ES-I3 (cell line): ENCODE data around the gene FNDC3A.
"Not testable (repeated sequence)": the region's sequence is repeated elsewhere in the genome, so short reads cannot be mapped to it uniquely, and the experiment has no call there.

Experiments used
- H3K36me3 ChIP-seq: 2 replicates; pipeline ENCODE4 v1.6.1; 2013; ENCODE audit warnings: mild to moderate bottlenecking, low read length, control low read depth, moderate library complexity; ENCODE audit not compliant: insufficient read depth
- H3K4me1 ChIP-seq: 2 replicates; pipeline ENCODE4 v1.6.1; 2013; ENCODE audit warnings: mild to moderate bottlenecking, control low read depth, low read length; ENCODE audit not compliant: insufficient read depth
- H3K9ac ChIP-seq: 2 replicates; pipeline ENCODE4 v1.6.1; 2013; ENCODE audit warnings: low read depth, mild to moderate bottlenecking, low read length, moderate library complexity
- H3K9me3 ChIP-seq: 2 replicates; pipeline ENCODE4 v1.6.1; 2013; ENCODE audit warnings: mild to moderate bottlenecking, low read length, moderate library complexity; ENCODE audit not compliant: control insufficient read depth, insufficient read depth

The FNDC3A gene

GRCh38 chr13:48994706-48995105 is 19.0 kb downstream of the FNDC3A start:
- peaks cover 7% of the 10 kb centered on the region; the same call in 1 of the 2 replicates for H3K9me3 ChIP-seq
- H3K36me3 ChIP-seq = no peaks in the 10 kb centered on the region
- no peaks in the 10 kb centered on the region for H3K4me1 ChIP-seq
- no peak overlapping the region for H3K9ac ChIP-seq

GRCh38 chr13:48998641-48999292 is 23.1 kb downstream of the FNDC3A start:
- Histone ChIP-seq H3K36me3 (no peaks in the 10 kb centered on the region), H3K4me1 (no peaks in the 10 kb centered on the region), H3K9ac (no peak overlapping the region), H3K9me3 (peaks cover 13% of the 10 kb centered on the region; the same call in 1 of the 2 replicates)

- no peaks in the 10 kb centered on the region for H3K36me3 ChIP-seq
Observed at GRCh38 chr13:49000247-49000646, 24.5 kb downstream of the FNDC3A start.

GRCh38 chr13:49018986-49019635 is 43.4 kb downstream of the FNDC3A start:
- not testable (repeated sequence) for H3K9ac ChIP-seq, H3K9me3 ChIP-seq, H3K4me1 ChIP-seq, H3K36me3 ChIP-seq

More at GRCh38 chr13:49000247-49000646, 24.5 kb downstream of the FNDC3A start:
- Histone ChIP-seq H3K4me1 (peaks cover 5% of the 10 kb centered on the region; the same call in 1 of the 2 replicates), H3K9me3 (peaks cover 13% of the 10 kb centered on the region; the same call in 1 of the 2 replicates), H3K9ac (no peak overlapping the region)

GRCh38 chr13:49020328-49020727 is 44.6 kb downstream of the FNDC3A start:
- Histone ChIP-seq H3K36me3 (no peaks in the 10 kb centered on the region), H3K9me3 (peaks cover 7% of the 10 kb centered on the region), H3K9ac (no peak overlapping the region), H3K4me1 (no peaks in the 10 kb centered on the region)

GRCh38 chr13:49020940-49021553 is 45.3 kb downstream of the FNDC3A start:
- Histone ChIP-seq H3K9ac (no peak overlapping the region; the same call in 1 of the 2 replicates), H3K9me3 (peaks cover 7% of the 10 kb centered on the region), H3K4me1 (no peaks in the 10 kb centered on the region), H3K36me3 (no peaks in the 10 kb centered on the region)

- Histone ChIP-seq H3K4me1 (no peaks in the 10 kb centered on the region), H3K36me3 (no peaks in the 10 kb centered on the region), H3K9ac (no peak overlapping the region), H3K9me3 (peaks cover 7% of the 10 kb centered on the region)
Observed at GRCh38 chr13:49021953-49022352, 46.2 kb downstream of the FNDC3A start.

- H3K9me3 ChIP-seq = peaks cover 7% of the 10 kb centered on the region
- H3K9ac ChIP-seq = no peak overlapping the region
- no peaks in the 10 kb centered on the region for H3K36me3 ChIP-seq
- H3K4me1 ChIP-seq = no peaks in the 10 kb centered on the region
Observed at GRCh38 chr13:49022472-49023144, 46.9 kb downstream of the FNDC3A start.

GRCh38 chr13:49023431-49023830 is 47.7 kb downstream of the FNDC3A start:
- Histone ChIP-seq H3K9me3 (peaks cover 7% of the 10 kb centered on the region), H3K36me3 (no peaks in the 10 kb centered on the region), H3K9ac (no peak overlapping the region), H3K4me1 (no peaks in the 10 kb centered on the region)

GRCh38 chr13:49026851-49027250 is 51.1 kb downstream of the FNDC3A start:
- Histone ChIP-seq H3K36me3 (peaks cover 2% of the 10 kb centered on the region; the same call in 1 of the 2 replicates), H3K9me3 (peaks cover 3% of the 10 kb centered on the region; the same call in 1 of the 2 replicates), H3K4me1 (no peaks in the 10 kb centered on the region), H3K9ac (no peak overlapping the region)

- no peaks in the 10 kb centered on the region for H3K9me3 ChIP-seq
- no peaks in the 10 kb centered on the region for H3K4me1 ChIP-seq
- H3K9ac ChIP-seq = no peak overlapping the region
- peaks cover 2% of the 10 kb centered on the region; the same call in 1 of the 2 replicates for H3K36me3 ChIP-seq
Observed at GRCh38 chr13:49029570-49029969, 53.9 kb downstream of the FNDC3A start.

GRCh38 chr13:49030213-49030612 is 54.5 kb downstream of the FNDC3A start:
- H3K36me3 ChIP-seq = peaks cover 2% of the 10 kb centered on the region; the same call in 1 of the 2 replicates
- H3K4me1 ChIP-seq = no peaks in the 10 kb centered on the region

GRCh38 chr13:49040872-49041271 is 65.2 kb downstream of the FNDC3A start:
- H3K36me3 ChIP-seq = no peaks in the 10 kb centered on the region; the same call in 1 of the 2 replicates

More at GRCh38 chr13:49030213-49030612, 54.5 kb downstream of the FNDC3A start:
- H3K9ac ChIP-seq = no peak overlapping the region
- no peaks in the 10 kb centered on the region for H3K9me3 ChIP-seq

GRCh38 chr13:49042476-49042875 is 66.8 kb downstream of the FNDC3A start:
- Histone ChIP-seq H3K36me3 (no peaks in the 10 kb centered on the region; the same call in 1 of the 2 replicates), H3K4me1 (no peaks in the 10 kb centered on the region), H3K9me3 (no peaks in the 10 kb centered on the region), H3K9ac (no peak overlapping the region)

More at GRCh38 chr13:49040872-49041271, 65.2 kb downstream of the FNDC3A start:
- H3K9me3 ChIP-seq = no peaks in the 10 kb centered on the region
- no peaks in the 10 kb centered on the region for H3K4me1 ChIP-seq
- H3K9ac ChIP-seq = no peak overlapping the region
